Endothelial cell of umbilical vein (primary cell): ENCODE data around the gene PLEKHA5. TPM values are rescaled to one million over a fixed set of nuclear protein-coding genes. Genes with fewer than 3 reads are reported as not detected.

Experiments
- BruUV-seq: library from RNA; stranded (reverse); fragments of 400-500 nt; replicated peaks from 2 replicates; lab custom pipeline; 2021; lab: Mats Ljungman, UMichigan
- CTCF ChIA-PET: fragments of 300-600, 350-600 bp; sonication (Branson Sonifier 250); formaldehyde crosslinking; loops from one replicate; lab custom pipeline; 2021; ENCODE audit warnings: antibody characterized with exemption, inconsistent platforms; lab: Charles Lee
- POLR2A ChIA-PET: fragments of 300-600, 350-600 bp; sonication (Branson Sonifier 250); formaldehyde crosslinking; loops from one replicate; lab custom pipeline; 2021; ENCODE audit warnings: antibody characterized with exemption, inconsistent platforms; lab: Charles Lee
- DNase-seq: peaks from one replicate; pipeline ENCODE4 v3.0.0-alpha.2; 2011; ENCODE audit warnings: low read depth, low spot score
- FAIRE-seq: peaks from 2 replicates; lab custom pipeline; 2011; peaks lifted over from hg19 to GRCh38; lab: Jason Lieb, UNC
- H2AFZ ChIP-seq: 2 replicates; pipeline ENCODE4 v1.6.0; 2012; ENCODE audit warnings: low read depth, low read length, control low read depth, inconsistent platforms
- H3K27ac ChIP-seq: 2 replicates; pipeline ENCODE4 v1.5.1; 2011; ENCODE audit warnings: low read depth, mild to moderate bottlenecking, control low read depth, low read length, moderate library complexity; ENCODE audit not compliant: insufficient read depth
- H3K27me3 ChIP-seq, 2 experiments: 2 replicates each; pipeline versions ENCODE4 v1.6.0 to v1.6.1; 2011; ENCODE audit warnings: low read length in 2 of 2, mixed read lengths in 1 of 2; ENCODE audit not compliant: control insufficient read depth in 2 of 2, insufficient read depth in 2 of 2
- H3K36me3 ChIP-seq, 2 experiments: 2 replicates in 1 of 2; 3 replicates in 1 of 2; pipeline ENCODE4 v1.5.1; 2011; ENCODE audit warnings: low read length in 2 of 2, mild to moderate bottlenecking in 1 of 2, moderate library complexity in 1 of 2; ENCODE audit not compliant: control insufficient read depth in 2 of 2, insufficient read depth in 2 of 2; ENCODE audit errors: extremely low read depth in 1 of 2
- H3K4me1 ChIP-seq: 3 replicates; pipeline ENCODE4 v1.5.1; 2011; ENCODE audit warnings: mild to moderate bottlenecking, low read length; ENCODE audit not compliant: control insufficient read depth, insufficient read depth; ENCODE audit errors: extremely low read depth
- H3K4me2 ChIP-seq: 2 replicates; pipeline ENCODE4 v1.6.1; 2011; ENCODE audit warnings: low read length, control low read depth, mixed read lengths; ENCODE audit not compliant: insufficient read depth
- H3K4me3 ChIP-seq, 3 experiments: fragments of 200-600 bp in 1 of 3; sonication (generic), shearing (Covaris generic) in 1 of 3; replicated peaks in 1 of 3; 2 replicates each; pipeline ENCODE4 v1.5.1; 2011 to 2016; ENCODE audit warnings: control low read depth in 3 of 3, low read length in 3 of 3, mild to moderate bottlenecking in 2 of 3, inconsistent platforms in 1 of 3, low read depth in 1 of 3, moderate library complexity in 1 of 3; ENCODE audit not compliant: insufficient read depth in 1 of 3
- H3K79me2 ChIP-seq: 2 replicates; pipeline ENCODE4 v1.6.0; 2012; ENCODE audit warnings: low read length, inconsistent platforms; ENCODE audit not compliant: control insufficient read depth, insufficient read depth
- H3K9ac ChIP-seq: replicated peaks from 2 replicates; pipeline ENCODE3; 2011; ENCODE audit warnings: low read length, control low read depth; ENCODE audit not compliant: insufficient read depth; ENCODE audit errors: extremely low read depth
- H3K9me1 ChIP-seq: replicated peaks from 3 replicates; pipeline ENCODE4 v1.6.0; 2011; ENCODE audit warnings: mild to moderate bottlenecking, low read length; ENCODE audit not compliant: control insufficient read depth, insufficient read depth; ENCODE audit errors: extremely low read depth
- H3K9me3 ChIP-seq: replicated peaks from 2 replicates; pipeline ENCODE4 v1.5.1; 2012; ENCODE audit warnings: low read length, inconsistent platforms; ENCODE audit not compliant: control insufficient read depth, insufficient read depth
- H4K20me1 ChIP-seq: replicated peaks from 2 replicates; pipeline ENCODE3; 2011; ENCODE audit warnings: mild to moderate bottlenecking, low read length; ENCODE audit not compliant: control insufficient read depth, insufficient read depth; ENCODE audit errors: extremely low read depth
- CTCF ChIP-seq, 2 donors: IDR thresholded peaks; 1 replicate in 1 of 2; 2 replicates in 1 of 2; pipeline ENCODE4 v1.5.1; 2011; ENCODE audit warnings: low read length in 2 of 2, mild to moderate bottlenecking in 2 of 2, moderate library complexity in 2 of 2, control low read depth in 1 of 2, inconsistent platforms in 1 of 2, low read depth in 1 of 2; ENCODE audit not compliant: insufficient read depth in 1 of 2; ENCODE audit errors: extremely low read depth in 1 of 2
- EZH2 ChIP-seq: IDR thresholded peaks from 2 replicates; pipeline ENCODE4 v1.6.1; 2012; ENCODE audit warnings: borderline replicate concordance, low read depth, mild to moderate bottlenecking, moderate library complexity, low read length, inconsistent platforms; ENCODE audit not compliant: severe bottlenecking
- FOS ChIP-seq: IDR thresholded peaks from 2 replicates; pipeline ENCODE4 v1.6.1; 2011; ENCODE audit warnings: mild to moderate bottlenecking, low read length, moderate library complexity, borderline replicate concordance; ENCODE audit not compliant: insufficient read depth
- GATA2 ChIP-seq: IDR thresholded peaks from 2 replicates; pipeline ENCODE4 v1.7.0; 2011; ENCODE audit warnings: low read depth, mild to moderate bottlenecking, moderate library complexity, mixed read lengths, low read length; ENCODE audit not compliant: insufficient read length, insufficient read depth
- JUN ChIP-seq: IDR thresholded peaks from 2 replicates; pipeline ENCODE4 v1.6.1; 2011; ENCODE audit warnings: borderline replicate concordance, low read depth; ENCODE audit not compliant: insufficient read length, insufficient read depth
- MAX ChIP-seq: IDR thresholded peaks from 2 replicates; pipeline ENCODE4 v1.6.1; 2011; ENCODE audit not compliant: insufficient read depth, insufficient read length
- MYC ChIP-seq: IDR thresholded peaks from one replicate; pipeline ENCODE4 v1.6.1; 2011; ENCODE audit warnings: mild to moderate bottlenecking, low read depth, low read length
- POLR2A ChIP-seq: IDR thresholded peaks from 2 replicates; pipeline ENCODE4 v1.6.1; 2012; ENCODE audit warnings: low read depth, mild to moderate bottlenecking, control low read depth, low read length
- POLR2AphosphoS5 ChIP-seq: IDR thresholded peaks from 2 replicates; pipeline ENCODE4 v1.6.1; 2012; ENCODE audit warnings: low read depth, mild to moderate bottlenecking, control low read depth, low read length, moderate library complexity; ENCODE audit not compliant: insufficient read depth
- dilution Hi-C: fragments of 300-500 bp; cut with MboI; formaldehyde crosslinking; loops from one replicate; pipeline ENCODE4 v1.15.0; 2019; ENCODE audit warnings: low sequenced_read_pairs; ENCODE audit not compliant: extremely low pct_ligation_motif_present
- intact Hi-C: fragments of 100-400 bp; cut with micrococcal nuclease; formaldehyde crosslinking; loops from one replicate; pipeline ENCODE4 v1.10.0; 2022
- polyA plus RNA-seq, 4 experiments: library from polyadenylated mRNA; depleted of rRNA in 3 of 4; stranded (reverse) in 3 of 4; unstranded in 1 of 4; fragments of >200 nt; gene quantifications; 2 replicates each; pipeline versions ENCODE4 v1.2.1 to v1.2.3, GENCODE V29; 2011 to 2012; ENCODE audit warnings: missing spikeins in 1 of 4
- total RNA-seq: library from RNA; stranded (reverse); gene quantifications from 2 replicates; pipeline ENCODE4 v1.2.3, GENCODE V29; 2021

Gene PLEKHA5
- total and polyA plus RNA-seq, 2 donors (not counting 3 experiments of a cell fraction or from before 2014, with no cell fraction given), result 2.5 to 12.7 TPM

GRCh38 chr12:19288161-19288560, 158.6 kb downstream of the PLEKHA5 start:
- intact Hi-C loops, result loop anchor here (1.0 to 2.0 kb wide), 4 partner anchors 101 to 1037 kb away; no protein-coding TSS in a partner anchor
- no peak overlapping the region for H3K4me3 ChIP-seq
- H3K79me2 ChIP-seq, result no peaks in the 10 kb centered on the region
- H3K9me1 ChIP-seq, result no peaks in the 10 kb centered on the region
- H3K4me2 ChIP-seq, result no peak overlapping the region
- H3K9me3 ChIP-seq, result no peaks in the 10 kb centered on the region
- ChIA-PET CTCF (interaction anchor here (1.9 to 2.4 kb wide), 2 partner anchors 11 to 15 kb away, joined by 6 to 9 read pairs; no protein-coding TSS in a partner anchor), POLR2A (no interaction called here)
- peaks cover 0 to 2% of the 10 kb centered on the region in 2 experiments for H3K36me3 ChIP-seq
- dilution Hi-C loops, result no loop called here
- no peaks in the 10 kb centered on the region for H3K4me1 ChIP-seq
- H3K27ac ChIP-seq, result no peak overlapping the region
- no TSS peak for BruUV-seq
- FAIRE-seq (no peak), DNase-seq (peak; percentile 10)
- H3K9ac ChIP-seq, result no peak overlapping the region
- no peak for TF ChIP-seq POLR2A
- no peak for TF ChIP-seq CTCF (IDR thresholded peaks at IDR 0.05; ENCODE audit: extremely low read depth in 1 of 2, insufficient read depth in 1 of 2, low read depth in 1 of 2, low read length in 2 of 2)
- no peak for TF ChIP-seq POLR2AphosphoS5
- TF ChIP-seq GATA2, result no peak
- TF ChIP-seq MYC, result no peak
- TF ChIP-seq JUN, result no peak
- no peak for TF ChIP-seq EZH2
- TF ChIP-seq FOS, result no peak
- no peak for TF ChIP-seq MAX
- H4K20me1 ChIP-seq, result no peaks in the 10 kb centered on the region
- no peak overlapping the region for H2AFZ ChIP-seq
- H3K27me3 ChIP-seq, result no peaks in the 10 kb centered on the region
